Stomach (tissue), 4 donors: ENCODE measurements around the gene DBET.

Experiments
- EP300 ChIP-seq: sonication (generic); formaldehyde crosslinking; IDR thresholded peaks from one replicate; pipeline ENCODE4 v1.6.1; 2017; ENCODE audit warnings: antibody characterized with exemption
- POLR2A ChIP-seq, 4 donors: fragments of 450-650 bp; IDR thresholded peaks; one replicate each; pipeline ENCODE4 v1.6.1; 2016; ENCODE audit warnings: antibody characterized with exemption in 4 of 4, control low read depth in 2 of 4, mild to moderate bottlenecking in 1 of 4, moderate library complexity in 1 of 4
- POLR2AphosphoS5 ChIP-seq, 3 donors: sonication (generic); formaldehyde crosslinking; IDR thresholded peaks; one replicate each; pipeline ENCODE4 v1.6.1; 2016; ENCODE audit warnings: antibody characterized with exemption in 3 of 3
- TF ChIP-seq, protein P1 (sequence below), 7 experiments: fragments of 450-650 bp in 4 of 7; fragments of 200-600 bp in 3 of 7; sonication (generic) in 3 of 7; IDR thresholded peaks; one replicate each; pipeline ENCODE4 v1.5.1; 2016 to 2019; ENCODE audit warnings: antibody characterized with exemption in 7 of 7, control low read depth in 2 of 7, mild to moderate bottlenecking in 1 of 7

DNA sequence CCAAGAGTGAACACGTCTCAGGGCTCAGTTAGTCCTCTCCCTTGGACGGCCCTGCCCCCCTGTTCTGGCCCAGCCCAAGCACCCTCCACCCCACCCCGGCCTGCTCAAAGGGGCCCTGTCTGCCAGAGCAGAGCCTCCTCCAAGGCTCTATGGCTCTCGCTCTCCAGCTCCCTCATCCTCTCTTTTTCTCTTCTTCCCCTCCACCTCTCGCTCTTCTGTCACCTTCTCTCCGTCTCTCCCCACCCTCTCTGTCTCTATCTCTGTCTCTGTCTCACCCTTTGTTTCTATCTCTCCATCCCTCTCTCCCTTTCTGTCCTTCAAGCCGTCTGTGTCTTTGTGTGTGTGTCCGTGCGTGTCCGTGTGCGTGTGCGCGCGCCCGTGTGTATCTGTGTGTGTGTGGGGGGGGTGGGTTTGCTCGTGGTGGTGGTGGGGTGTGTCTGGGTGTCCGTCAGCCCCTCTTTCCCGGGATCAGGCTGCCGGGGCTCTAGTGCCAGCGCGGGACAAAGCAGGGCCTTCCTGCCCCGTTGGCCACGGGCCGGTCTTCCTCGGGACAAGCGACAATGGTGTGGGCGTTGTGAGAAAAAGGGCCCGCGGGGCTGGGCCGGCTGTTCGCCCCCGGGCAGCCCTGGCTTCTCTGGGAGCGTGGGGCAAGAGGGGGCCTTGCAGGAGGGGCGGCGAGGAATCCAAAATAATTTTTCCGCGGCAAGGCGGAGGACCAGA, 45.9 kb upstream of the DBET start:
- TF ChIP-seq POLR2AphosphoS5 (IDR thresholded peaks at IDR 0.05) (no peak), EP300 (no peak), POLR2A (IDR thresholded peaks at IDR 0.05) (no peak)
- TF ChIP-seq, protein P1, sequence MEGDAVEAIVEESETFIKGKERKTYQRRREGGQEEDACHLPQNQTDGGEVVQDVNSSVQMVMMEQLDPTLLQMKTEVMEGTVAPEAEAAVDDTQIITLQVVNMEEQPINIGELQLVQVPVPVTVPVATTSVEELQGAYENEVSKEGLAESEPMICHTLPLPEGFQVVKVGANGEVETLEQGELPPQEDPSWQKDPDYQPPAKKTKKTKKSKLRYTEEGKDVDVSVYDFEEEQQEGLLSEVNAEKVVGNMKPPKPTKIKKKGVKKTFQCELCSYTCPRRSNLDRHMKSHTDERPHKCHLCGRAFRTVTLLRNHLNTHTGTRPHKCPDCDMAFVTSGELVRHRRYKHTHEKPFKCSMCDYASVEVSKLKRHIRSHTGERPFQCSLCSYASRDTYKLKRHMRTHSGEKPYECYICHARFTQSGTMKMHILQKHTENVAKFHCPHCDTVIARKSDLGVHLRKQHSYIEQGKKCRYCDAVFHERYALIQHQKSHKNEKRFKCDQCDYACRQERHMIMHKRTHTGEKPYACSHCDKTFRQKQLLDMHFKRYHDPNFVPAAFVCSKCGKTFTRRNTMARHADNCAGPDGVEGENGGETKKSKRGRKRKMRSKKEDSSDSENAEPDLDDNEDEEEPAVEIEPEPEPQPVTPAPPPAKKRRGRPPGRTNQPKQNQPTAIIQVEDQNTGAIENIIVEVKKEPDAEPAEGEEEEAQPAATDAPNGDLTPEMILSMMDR (IDR thresholded peaks at IDR 0.05): no peak
